ENCODE data around the gene HRAS. TPM values are rescaled to one million over a fixed set of nuclear protein-coding genes. Genes with fewer than 3 reads are reported as not detected.

Gene HRAS
- total RNA-seq, 1 donor from 2014 or later, result 63.2 TPM

GRCh38 chr11:567629-568292, 32.4 kb upstream of the HRAS start:
- Histone ChIP-seq H3K4me1 (ENCODE audit: control insufficient read depth in 3 of 3, insufficient read depth in 3 of 3, low read length in 3 of 3) (peaks cover 7 to 16% (median 14%) of the 10 kb centered on the region in 3 donors), H3K27me3 (ENCODE audit: control insufficient read depth in 3 of 3, insufficient read depth in 3 of 3, low read length in 3 of 3) (no peaks in the 10 kb centered on the region), H3K4me3 (ENCODE audit: low read length in 3 of 3) (peak overlapping the region in 2 of 3 donors; percentile 72 to 80), H3K27ac (ENCODE audit: low read depth, low read length) (peak overlapping the region; percentile 82), H3K9ac (ENCODE audit: low read depth in 1 of 3, low read length in 3 of 3) (peak overlapping the region in 2 of 3 donors; percentile 65 to 83), H3K36me3 (ENCODE audit: control insufficient read depth in 3 of 3, insufficient read depth in 3 of 3, low read length in 3 of 3) (no peaks in the 10 kb centered on the region), H3K9me3 (ENCODE audit: control insufficient read depth in 3 of 3, low read length in 3 of 3) (no peaks in the 10 kb centered on the region)

GRCh38 chr11:567011-567628, 31.7 kb upstream of the HRAS start:
- Histone ChIP-seq H3K27ac (ENCODE audit: low read depth, low read length) (peak overlapping the region; percentile 82), H3K9ac (ENCODE audit: low read depth in 1 of 3, low read length in 3 of 3) (peak overlapping the region in 2 of 3 donors; percentile 65 to 83), H3K4me1 (ENCODE audit: control insufficient read depth in 3 of 3, insufficient read depth in 3 of 3, low read length in 3 of 3) (peaks cover 7 to 16% (median 14%) of the 10 kb centered on the region in 3 donors), H3K4me3 (ENCODE audit: low read length in 3 of 3) (peak overlapping the region in 2 of 3 donors; percentile 72 to 80), H3K9me3 (ENCODE audit: control insufficient read depth in 3 of 3, low read length in 3 of 3) (no peaks in the 10 kb centered on the region), H3K36me3 (ENCODE audit: control insufficient read depth in 3 of 3, insufficient read depth in 3 of 3, low read length in 3 of 3) (no peaks in the 10 kb centered on the region), H3K27me3 (ENCODE audit: control insufficient read depth in 3 of 3, insufficient read depth in 3 of 3, low read length in 3 of 3) (no peaks in the 10 kb centered on the region)

- H3K9ac ChIP-seq (ENCODE audit: low read depth in 1 of 3, low read length in 3 of 3), result peak overlapping the region in 1 of 3 donors; percentile 33
- no peaks in the 10 kb centered on the region for H3K9me3 ChIP-seq (ENCODE audit: control insufficient read depth in 3 of 3, low read length in 3 of 3)
- H3K27ac ChIP-seq (ENCODE audit: low read depth, low read length), result no peak overlapping the region
- no peaks in the 10 kb centered on the region for H3K27me3 ChIP-seq (ENCODE audit: control insufficient read depth in 3 of 3, insufficient read depth in 3 of 3, low read length in 3 of 3)
- H3K4me3 ChIP-seq (ENCODE audit: low read length in 3 of 3), result no peak overlapping the region
- H3K36me3 ChIP-seq (ENCODE audit: control insufficient read depth in 3 of 3, insufficient read depth in 3 of 3, low read length in 3 of 3), result no peaks in the 10 kb centered on the region
- H3K4me1 ChIP-seq (ENCODE audit: control insufficient read depth in 3 of 3, insufficient read depth in 3 of 3, low read length in 3 of 3), result peaks cover 14 to 26% (median 20%) of the 10 kb centered on the region in 3 donors
Observed at GRCh38 chr11:565921-566509, 30.6 kb upstream of the HRAS start.

- no peak overlapping the region for H3K27ac ChIP-seq (ENCODE audit: low read depth, low read length)
- no peak overlapping the region for H3K9ac ChIP-seq (ENCODE audit: low read depth in 1 of 3, low read length in 3 of 3)
- peaks cover 0 to 11% (median 5%) of the 10 kb centered on the region in 3 donors for H3K27me3 ChIP-seq (ENCODE audit: control insufficient read depth in 3 of 3, insufficient read depth in 3 of 3, low read length in 3 of 3)
- H3K9me3 ChIP-seq (ENCODE audit: control insufficient read depth in 3 of 3, low read length in 3 of 3), result no peaks in the 10 kb centered on the region
- peaks cover 13 to 28% (median 16%) of the 10 kb centered on the region in 3 donors for H3K4me1 ChIP-seq (ENCODE audit: control insufficient read depth in 3 of 3, insufficient read depth in 3 of 3, low read length in 3 of 3)
- no peak overlapping the region for H3K4me3 ChIP-seq (ENCODE audit: low read length in 3 of 3)
- H3K36me3 ChIP-seq (ENCODE audit: control insufficient read depth in 3 of 3, insufficient read depth in 3 of 3, low read length in 3 of 3), result no peaks in the 10 kb centered on the region
Observed at GRCh38 chr11:563812-564578, 28.6 kb upstream of the HRAS start.

- H3K27me3 ChIP-seq (ENCODE audit: control insufficient read depth in 3 of 3, insufficient read depth in 3 of 3, low read length in 3 of 3), result peaks cover 0 to 14% (median 9%) of the 10 kb centered on the region in 3 donors
Observed at GRCh38 chr11:563066-563811, 27.9 kb upstream of the HRAS start.

GRCh38 chr11:562046-562645, 26.8 kb upstream of the HRAS start:
- Histone ChIP-seq H3K9me3 (ENCODE audit: control insufficient read depth in 3 of 3, low read length in 3 of 3) (no peaks in the 10 kb centered on the region), H3K27ac (ENCODE audit: low read depth, low read length) (no peak overlapping the region), H3K27me3 (ENCODE audit: control insufficient read depth in 3 of 3, insufficient read depth in 3 of 3, low read length in 3 of 3) (peaks cover 8 to 25% (median 17%) of the 10 kb centered on the region in 3 donors), H3K36me3 (ENCODE audit: control insufficient read depth in 3 of 3, insufficient read depth in 3 of 3, low read length in 3 of 3) (no peaks in the 10 kb centered on the region), H3K9ac (ENCODE audit: low read depth in 1 of 3, low read length in 3 of 3) (no peak overlapping the region), H3K4me1 (ENCODE audit: control insufficient read depth in 3 of 3, insufficient read depth in 3 of 3, low read length in 3 of 3) (peaks cover 11 to 18% (median 12%) of the 10 kb centered on the region in 3 donors), H3K4me3 (ENCODE audit: low read length in 3 of 3) (no peak overlapping the region)

More at GRCh38 chr11:563066-563811, 27.9 kb upstream of the HRAS start:
- Histone ChIP-seq H3K36me3 (ENCODE audit: control insufficient read depth in 3 of 3, insufficient read depth in 3 of 3, low read length in 3 of 3) (no peaks in the 10 kb centered on the region), H3K9ac (ENCODE audit: low read depth in 1 of 3, low read length in 3 of 3) (no peak overlapping the region), H3K4me3 (ENCODE audit: low read length in 3 of 3) (no peak overlapping the region), H3K4me1 (ENCODE audit: control insufficient read depth in 3 of 3, insufficient read depth in 3 of 3, low read length in 3 of 3) (peaks cover 12 to 27% (median 15%) of the 10 kb centered on the region in 3 donors), H3K9me3 (ENCODE audit: control insufficient read depth in 3 of 3, low read length in 3 of 3) (no peaks in the 10 kb centered on the region), H3K27ac (ENCODE audit: low read depth, low read length) (no peak overlapping the region)

GRCh38 chr11:561148-562003, 26.0 kb upstream of the HRAS start:
- peak overlapping the region in 2 of 3 donors; percentile 53 to 74 for H3K9ac ChIP-seq (ENCODE audit: low read depth in 1 of 3, low read length in 3 of 3)
- H3K4me3 ChIP-seq (ENCODE audit: low read length in 3 of 3), result peak overlapping the region; percentile 56 to 73 (median 69)
- H3K4me1 ChIP-seq (ENCODE audit: control insufficient read depth in 3 of 3, insufficient read depth in 3 of 3, low read length in 3 of 3), result peaks cover 11 to 17% (median 12%) of the 10 kb centered on the region in 3 donors
- H3K9me3 ChIP-seq (ENCODE audit: control insufficient read depth in 3 of 3, low read length in 3 of 3), result no peaks in the 10 kb centered on the region
- no peaks in the 10 kb centered on the region for H3K36me3 ChIP-seq (ENCODE audit: control insufficient read depth in 3 of 3, insufficient read depth in 3 of 3, low read length in 3 of 3)
- no peak overlapping the region for H3K27ac ChIP-seq (ENCODE audit: low read depth, low read length)
- peaks cover 15 to 32% (median 24%) of the 10 kb centered on the region in 3 donors for H3K27me3 ChIP-seq (ENCODE audit: control insufficient read depth in 3 of 3, insufficient read depth in 3 of 3, low read length in 3 of 3)

GRCh38 chr11:560305-561147, 25.1 kb upstream of the HRAS start, which contains the start of the genes LMNTD2 and RASSF7:
LMNTD2 (minus strand) TSS chr11:560738; CDS start chr11:560716, 22 bp downstream.
RASSF7 (plus strand) TSS chr11:560970; CDS start chr11:561769, 799 bp downstream.
- no peak within 1 kb of the TSS for H3K27ac ChIP-seq (ENCODE audit: low read depth, low read length)
- peak within 1 kb of the TSS; percentile 56 to 73 (median 71) for H3K4me3 ChIP-seq (ENCODE audit: low read length in 3 of 3)
- no peaks in the 10 kb centered on the region for H3K9me3 ChIP-seq (ENCODE audit: control insufficient read depth in 3 of 3, low read length in 3 of 3)
- H3K36me3 ChIP-seq (ENCODE audit: control insufficient read depth in 3 of 3, insufficient read depth in 3 of 3, low read length in 3 of 3), result no peaks in the 10 kb centered on the region
- peaks cover 11 to 17% (median 12%) of the 10 kb centered on the region in 3 donors for H3K4me1 ChIP-seq (ENCODE audit: control insufficient read depth in 3 of 3, insufficient read depth in 3 of 3, low read length in 3 of 3)
- H3K27me3 ChIP-seq (ENCODE audit: control insufficient read depth in 3 of 3, insufficient read depth in 3 of 3, low read length in 3 of 3), result peaks cover 19 to 35% (median 33%) of the 10 kb centered on the region in 3 donors
- peak within 1 kb of the TSS in 2 of 3 donors; percentile 53 to 74 for H3K9ac ChIP-seq (ENCODE audit: low read depth in 1 of 3, low read length in 3 of 3)
